Stimulated activated naive CD8-positive, alpha-beta T cell treated with anti-CD3 and anti-CD28 coated beads, Interleukin-15, Interleukin-2, amounts not matched to agents 100 U/mL and 50 U/mL, for 24 hours (primary cell): Measurements from ENCODE around the gene KRTAP10-12.

ENCODE experiments used
- ATAC-seq: fragments of 150-1000 bp; cut with Tn5 transposase; one replicate; pipeline ENCODE4 v1.10.0; 2021
- DNase-seq: peaks from one replicate; pipeline ENCODE4 v3.0.0; 2021

The KRTAP10-12 gene

DNA sequence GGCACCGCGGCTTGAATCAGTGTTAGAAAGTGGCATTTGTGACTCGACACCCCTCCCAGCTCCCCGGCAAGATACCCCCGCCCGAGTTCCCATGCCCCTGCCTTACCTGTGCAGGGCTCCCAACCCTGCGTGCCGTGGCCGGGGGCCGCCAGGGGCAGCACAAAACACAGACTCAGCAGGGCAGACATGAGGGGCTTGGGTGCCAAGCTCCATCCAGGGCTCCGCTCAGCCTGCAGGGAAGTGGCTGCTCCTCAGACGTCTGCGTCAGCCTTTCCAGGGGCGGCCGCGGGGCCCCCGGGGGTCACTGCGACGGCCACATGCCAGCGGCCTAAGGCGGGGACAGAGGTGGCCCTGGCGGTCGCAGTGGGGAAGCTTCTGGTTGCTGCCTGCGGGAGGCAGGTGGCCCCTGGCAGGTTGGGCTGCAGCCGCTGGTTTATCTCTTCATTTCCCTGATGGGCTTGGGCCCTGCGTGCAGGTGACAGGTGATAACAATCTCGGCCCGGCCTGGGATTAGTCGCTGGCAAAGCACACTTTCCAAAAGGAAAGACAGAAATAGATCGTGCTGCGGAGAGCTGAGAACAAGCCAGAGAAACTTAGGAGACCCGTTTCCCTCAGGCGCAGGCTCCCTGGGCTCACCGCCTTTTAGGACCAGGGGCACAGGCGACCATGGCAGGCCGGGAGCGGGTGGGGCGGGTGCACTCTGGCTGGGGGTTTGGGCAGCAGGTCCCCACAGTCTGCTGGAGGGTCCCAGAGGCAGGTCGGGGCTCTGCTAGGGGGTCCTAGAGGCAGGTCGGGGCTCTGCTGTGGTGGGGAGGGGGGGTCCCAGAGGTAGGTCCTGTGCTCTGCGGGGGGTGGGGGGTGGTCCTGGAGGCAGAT is 14.6 kb downstream of the KRTAP10-12 start, which contains the start of gene TSPEAR:
TSPEAR (minus strand) TSS at position 246 of the 876 bp plus-strand sequence; CDS start at position 188, 58 bp downstream.
- ATAC-seq, result no peak
- no peak for DNase-seq

DNA sequence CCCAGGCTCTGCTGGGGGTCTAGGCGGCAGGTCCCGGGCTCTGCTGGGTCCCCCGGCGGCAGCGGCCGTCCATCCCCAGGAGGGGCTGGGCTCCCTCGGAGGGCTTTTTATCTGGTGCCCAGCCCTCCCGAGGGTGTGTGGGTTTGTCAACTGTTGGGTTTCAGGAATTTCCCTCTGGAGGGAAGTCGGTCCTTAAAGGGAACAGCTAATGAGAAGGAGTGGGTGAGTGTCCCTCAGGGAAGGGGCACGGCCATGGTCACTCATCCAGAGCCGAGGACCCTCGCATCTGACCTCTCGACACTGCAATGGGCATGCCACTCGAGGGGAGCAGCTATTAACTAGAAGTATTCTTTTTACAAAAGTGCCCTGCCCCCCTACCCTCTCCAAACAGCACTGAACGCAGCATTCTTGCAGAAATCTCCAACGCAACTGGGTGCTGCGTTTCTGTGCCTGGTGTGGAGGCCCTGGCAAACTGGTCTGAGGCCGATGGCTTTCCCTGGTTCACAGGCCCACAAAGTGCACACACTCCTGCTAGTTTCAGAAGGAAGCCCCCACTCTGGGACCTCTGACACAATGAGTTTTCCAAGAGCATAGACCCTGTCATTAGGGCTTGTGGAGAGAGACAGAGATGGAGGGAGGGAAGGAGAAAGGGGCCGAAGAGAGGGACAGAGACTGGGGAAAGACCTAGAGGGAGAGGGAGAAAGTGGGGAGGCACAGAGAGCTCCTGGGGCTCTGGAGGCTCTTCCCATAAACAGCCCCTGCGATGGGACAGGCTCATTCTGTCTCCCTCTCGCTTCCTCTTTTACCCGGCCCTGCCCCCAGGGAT is 15.4 kb downstream of the KRTAP10-12 start:
- no peak for DNase-seq

DNA sequence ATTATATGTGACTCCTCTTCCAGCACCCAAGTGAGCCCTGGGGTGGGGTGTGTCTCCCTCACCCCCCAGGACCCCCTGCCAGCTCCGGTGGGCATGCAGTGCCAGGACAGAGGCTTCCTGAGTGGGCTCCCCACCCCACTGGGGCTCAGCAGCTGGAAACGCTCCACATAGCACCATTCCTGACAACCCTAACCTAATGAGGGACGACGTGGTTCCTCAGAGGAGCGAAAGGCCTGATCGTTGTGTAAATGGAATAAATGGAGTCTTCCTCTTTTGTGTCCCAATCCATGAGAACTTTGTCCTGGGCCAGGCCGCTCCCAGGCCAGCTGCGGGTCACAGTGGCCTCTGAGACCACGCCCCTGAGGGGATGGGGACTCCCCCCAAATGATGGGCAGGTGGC is 16.2 kb downstream of the KRTAP10-12 start:
- ATAC-seq (no peak), DNase-seq (no peak)

More for the DNA sequence above, 15.4 kb downstream of the KRTAP10-12 start:
- ATAC-seq, result no peak

DNA sequence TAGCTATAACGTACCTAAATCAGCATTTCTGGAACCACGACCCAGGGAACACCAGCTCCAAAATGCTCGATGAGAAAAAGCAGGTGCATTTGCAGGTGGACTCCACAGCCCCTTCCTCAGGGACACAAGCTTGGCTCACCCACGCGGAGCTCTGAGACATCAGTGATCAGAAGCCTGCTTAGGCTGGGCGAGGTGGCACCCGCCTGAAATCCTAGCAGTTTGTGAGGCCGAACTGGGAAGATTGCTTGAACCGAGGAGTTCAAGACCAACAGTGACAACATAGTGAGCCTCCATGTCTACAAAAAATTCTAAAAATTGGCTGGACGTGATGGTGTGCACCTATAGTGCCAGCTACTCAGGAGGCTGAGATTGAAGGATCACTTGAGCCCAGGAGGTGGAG is 16.9 kb downstream of the KRTAP10-12 start:
- DNase-seq (no peak), ATAC-seq (no peak)

DNA sequence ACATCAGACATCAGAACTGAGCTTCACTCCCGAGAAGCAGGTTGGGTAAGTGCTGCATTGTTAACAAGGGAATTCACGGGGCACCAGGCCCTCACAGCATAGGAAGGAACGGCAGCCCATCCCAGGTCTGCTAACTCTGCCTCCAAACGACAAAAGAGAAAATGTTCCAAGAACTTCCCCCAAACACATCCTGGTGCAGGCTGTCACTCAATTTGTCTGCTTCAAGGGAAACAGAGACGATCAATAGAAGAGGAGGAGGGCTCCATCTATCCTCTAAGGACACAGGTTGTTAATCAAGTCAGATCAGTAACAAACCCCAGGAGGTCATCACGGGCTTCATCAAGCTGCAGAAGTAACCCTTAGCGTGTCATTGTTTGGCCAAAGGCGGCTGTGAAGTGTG is 17.9 kb downstream of the KRTAP10-12 start:
- DNase-seq (no peak), ATAC-seq (no peak)

DNA sequence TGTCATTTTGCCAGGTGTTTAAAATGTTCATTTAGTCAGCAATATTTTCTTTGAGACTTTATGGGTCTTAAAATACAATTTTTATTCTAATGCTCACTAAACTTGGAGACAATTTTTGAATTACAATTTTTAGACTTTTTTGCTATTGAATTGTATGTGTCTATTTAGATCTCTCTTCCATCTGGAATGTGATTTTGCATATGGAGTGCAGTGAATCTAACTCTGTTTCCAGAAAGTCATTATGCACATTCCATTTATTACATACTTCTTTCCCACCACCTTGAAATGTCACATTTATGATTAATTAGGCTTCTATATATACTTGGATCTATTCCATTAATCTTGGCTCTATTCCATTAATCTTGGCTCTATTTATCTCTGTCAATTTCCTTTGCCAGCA is 20.0 kb downstream of the KRTAP10-12 start:
- DNase-seq (no peak), ATAC-seq (no peak)

DNA sequence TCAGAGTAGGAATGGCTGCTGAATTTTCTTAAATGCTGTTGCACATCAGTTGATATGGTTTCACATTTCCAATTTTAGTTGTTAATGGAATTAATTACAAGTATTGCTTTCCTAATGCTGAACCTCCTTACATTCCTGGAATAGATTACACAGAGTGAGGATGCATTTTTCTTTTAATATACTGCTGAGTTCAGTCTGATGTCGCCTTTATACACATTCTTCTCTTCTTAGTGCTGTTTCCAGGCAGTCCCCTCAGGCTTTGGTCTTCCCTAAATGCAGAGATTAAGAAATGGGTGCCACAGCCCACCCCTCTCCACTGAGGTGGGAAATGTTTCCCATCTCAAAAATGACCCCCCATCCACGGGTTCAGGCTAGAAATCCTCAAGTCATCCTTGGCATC is 21.1 kb downstream of the KRTAP10-12 start:
- ATAC-seq, result no peak
- DNase-seq, result no peak

DNA sequence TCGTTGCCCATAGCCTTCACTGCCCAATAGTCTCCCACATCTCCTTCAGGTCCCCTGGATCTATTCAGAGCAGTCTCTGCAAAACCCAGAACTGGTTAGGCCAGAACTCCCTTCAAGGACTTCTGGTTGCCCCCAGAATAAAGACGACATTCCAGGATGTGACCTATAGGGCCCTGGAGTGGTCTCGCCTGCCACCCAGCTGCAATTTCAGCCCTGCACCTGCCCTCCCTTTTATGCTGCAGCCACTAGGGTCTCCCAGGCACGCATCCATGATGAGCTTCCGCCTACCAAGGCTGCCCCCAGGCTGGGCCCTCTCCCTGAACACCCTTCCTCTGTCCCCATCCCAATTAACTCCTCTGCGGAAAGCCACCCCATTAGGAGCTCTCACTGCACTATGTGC is 21.6 kb downstream of the KRTAP10-12 start:
- DNase-seq, result no peak
- no peak for ATAC-seq

DNA sequence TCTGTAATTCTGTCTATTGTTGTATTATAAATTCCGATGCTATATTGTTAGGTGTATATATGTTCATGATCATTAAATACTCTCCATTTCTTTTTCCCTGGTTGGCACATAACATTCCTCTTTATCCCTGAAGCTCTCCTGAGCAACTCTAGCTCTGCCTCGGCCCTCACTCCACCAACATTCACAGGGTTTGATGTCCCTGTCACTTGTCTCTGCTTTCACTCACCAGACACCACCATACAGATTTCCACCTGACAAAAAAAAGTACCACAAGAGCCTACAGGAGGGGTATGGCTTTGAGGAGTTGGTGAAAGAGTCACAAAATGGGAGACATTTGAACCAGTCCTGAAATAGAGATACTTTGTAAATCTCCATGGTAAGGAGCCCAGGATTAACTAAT is 23.2 kb downstream of the KRTAP10-12 start:
- ATAC-seq (no peak), DNase-seq (no peak)

DNA sequence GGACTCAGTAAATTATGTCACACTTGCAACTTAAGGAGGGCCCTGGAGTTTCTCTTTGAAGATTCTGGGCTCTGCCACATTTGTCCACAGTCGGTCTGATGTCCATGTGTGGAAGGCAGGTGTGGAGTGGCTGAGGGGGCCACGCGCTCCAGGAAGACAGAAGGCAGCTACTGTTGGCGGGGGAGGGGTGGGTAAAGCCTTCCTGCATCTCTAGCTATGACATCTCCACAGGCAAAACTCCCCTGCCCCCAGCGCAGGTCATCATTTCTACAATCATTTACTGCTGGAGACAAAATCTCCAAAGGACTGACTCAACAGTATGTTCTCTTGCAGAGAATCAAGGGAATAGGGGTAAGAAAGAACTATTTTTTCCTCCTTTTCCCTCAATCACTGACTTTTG is 25.8 kb downstream of the KRTAP10-12 start:
- DNase-seq, result no peak
- no peak for ATAC-seq

DNA sequence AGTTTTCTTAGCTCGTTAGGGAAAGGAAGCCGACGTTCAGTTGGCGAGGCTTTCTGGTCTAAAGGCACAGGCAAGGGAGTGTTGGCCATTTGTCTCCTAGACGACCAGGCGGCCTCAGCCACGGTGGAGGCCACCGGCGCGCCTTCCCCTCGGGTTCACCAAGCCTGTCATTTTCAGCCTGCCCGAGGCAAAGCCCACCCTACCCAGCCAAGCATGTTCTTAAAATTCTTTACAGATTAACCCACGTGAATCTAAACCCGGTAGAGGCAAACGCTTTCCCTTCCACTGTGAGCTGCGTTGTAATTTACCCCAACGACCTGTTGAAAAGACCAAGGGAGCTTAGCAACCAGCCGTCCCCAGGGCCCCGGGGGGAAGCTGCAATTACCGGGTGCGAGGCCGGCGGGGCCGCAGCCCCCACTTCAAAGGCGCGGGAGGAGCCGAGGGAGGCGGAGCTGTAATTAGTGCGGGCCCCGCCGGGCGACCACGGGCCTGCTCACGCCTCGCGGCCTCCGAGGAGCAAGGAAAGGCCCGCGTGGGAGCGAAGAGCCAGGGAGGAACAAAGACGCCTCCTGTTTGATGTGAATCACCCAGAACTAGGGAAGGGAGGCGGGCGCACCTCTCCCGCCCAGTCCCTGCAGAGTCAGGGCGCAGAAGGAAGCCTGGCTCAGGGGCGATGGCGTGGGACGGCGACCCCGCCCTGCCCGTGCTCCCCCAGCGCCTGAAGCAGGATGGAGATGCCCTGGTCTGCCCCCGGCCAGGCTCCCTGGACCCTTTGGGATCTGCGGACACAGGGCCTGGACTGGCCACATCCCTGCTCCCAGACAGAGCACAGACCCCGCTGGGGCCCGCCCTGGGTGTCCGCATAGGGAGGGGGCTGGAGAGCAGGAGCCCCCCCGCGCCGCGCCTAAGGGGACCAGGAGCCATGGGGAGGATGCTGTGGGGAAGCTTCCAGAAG is 26.5 kb downstream of the KRTAP10-12 start:
- ATAC-seq (peak; percentile 61), DNase-seq (peak; percentile 32)

DNA sequence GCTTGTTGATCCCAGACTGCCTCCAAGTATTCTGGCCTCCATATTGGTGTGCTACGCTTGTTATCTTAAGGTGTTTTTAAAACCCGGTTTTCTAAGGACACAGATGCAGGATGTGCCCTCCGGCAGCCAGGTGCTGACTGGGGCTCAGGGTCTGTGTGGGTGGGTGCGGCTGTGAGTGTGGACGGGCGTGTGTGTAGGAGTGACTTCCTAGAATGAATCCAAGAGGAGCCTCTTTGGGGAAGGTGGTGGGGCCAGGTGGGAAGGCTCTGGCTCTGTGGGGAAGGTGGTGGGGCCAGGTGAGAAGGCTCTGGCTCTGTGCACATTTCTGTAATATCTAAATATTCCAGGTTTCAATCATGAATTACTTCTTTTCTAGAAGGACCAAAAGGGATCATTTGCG is 27.2 kb downstream of the KRTAP10-12 start:
- DNase-seq, result no peak
- ATAC-seq, result no peak

DNA sequence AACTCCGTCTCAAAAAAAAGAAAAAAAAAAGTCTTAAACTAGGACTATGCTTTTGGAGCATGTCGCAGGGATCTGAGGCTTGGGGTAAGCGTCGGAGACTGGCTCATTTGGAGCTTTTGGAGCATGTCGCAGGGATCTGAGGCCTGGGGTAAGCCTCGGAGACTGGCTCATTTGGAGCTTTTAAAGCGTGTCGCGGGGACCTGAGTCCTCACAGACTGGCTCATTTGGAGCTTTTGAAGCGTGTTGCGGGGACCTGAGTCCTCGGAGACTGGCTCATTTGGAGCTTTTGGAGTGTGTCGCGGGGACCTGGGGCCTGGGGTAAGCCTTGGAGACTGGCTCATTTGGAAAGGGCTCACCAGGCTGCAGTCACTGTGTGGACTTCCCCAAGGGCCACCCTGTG is 28.0 kb downstream of the KRTAP10-12 start:
- no peak for ATAC-seq
- no peak for DNase-seq

DNA sequence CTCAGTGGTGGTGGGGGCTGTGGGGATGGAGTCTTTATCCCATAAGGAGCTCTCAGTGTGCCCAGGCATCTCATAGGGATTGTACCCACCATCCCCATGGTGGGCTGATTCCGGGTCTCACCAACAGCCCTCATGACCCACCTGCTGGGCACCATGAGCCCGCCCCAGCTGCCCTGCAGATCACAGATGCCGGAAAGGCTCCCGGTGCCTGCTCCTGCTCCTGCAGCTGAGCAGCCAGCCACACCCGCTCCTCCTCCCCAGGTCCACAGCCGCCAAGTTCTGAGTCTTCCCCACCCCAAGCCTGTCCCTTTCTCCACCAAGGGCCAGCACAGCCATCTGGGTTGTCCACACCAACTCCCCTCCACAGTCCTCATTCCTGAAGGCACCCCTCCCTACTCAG is 29.9 kb downstream of the KRTAP10-12 start:
- DNase-seq (no peak), ATAC-seq (no peak)

DNA sequence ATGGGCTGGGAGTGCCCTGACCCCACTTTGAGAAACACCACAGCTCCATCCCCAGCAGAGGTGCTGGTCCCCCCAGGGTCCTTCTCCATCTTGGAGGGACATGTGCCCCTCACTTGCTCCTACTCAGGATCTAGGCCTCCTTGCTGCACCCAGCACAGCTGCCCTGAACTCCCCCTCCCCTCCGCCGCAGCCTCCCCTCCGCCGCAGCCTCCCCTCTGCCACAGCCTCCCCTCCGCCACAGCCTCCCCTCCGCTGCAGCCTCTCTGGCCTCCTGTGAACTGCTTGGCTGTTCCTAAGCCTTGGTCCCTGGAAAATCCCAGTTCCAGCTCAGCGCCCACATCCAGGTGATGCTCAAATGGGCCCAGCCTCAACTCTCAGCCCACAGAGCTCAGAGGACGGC is 30.3 kb downstream of the KRTAP10-12 start:
- DNase-seq (no peak), ATAC-seq (no peak)

DNA sequence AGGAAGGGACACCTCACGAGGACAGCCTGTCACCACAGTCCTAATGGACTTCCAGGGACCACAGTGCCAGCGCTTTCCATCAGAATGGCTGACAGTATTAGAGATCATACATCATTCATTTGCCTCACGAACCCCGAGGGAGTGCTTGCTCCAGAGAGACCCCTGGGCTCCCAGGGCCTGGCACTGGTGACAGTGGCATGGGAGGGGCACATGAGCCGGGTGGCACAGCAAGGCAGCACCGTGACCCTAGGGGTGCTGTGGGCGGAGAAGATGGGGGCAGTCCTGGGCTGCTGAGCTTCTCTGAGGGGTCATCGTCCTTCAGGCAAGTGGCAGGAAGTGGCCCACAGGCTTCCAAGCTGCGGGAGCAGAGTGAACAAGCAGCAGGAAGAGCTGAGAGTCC is 30.8 kb downstream of the KRTAP10-12 start:
- DNase-seq (no peak), ATAC-seq (no peak)

DNA sequence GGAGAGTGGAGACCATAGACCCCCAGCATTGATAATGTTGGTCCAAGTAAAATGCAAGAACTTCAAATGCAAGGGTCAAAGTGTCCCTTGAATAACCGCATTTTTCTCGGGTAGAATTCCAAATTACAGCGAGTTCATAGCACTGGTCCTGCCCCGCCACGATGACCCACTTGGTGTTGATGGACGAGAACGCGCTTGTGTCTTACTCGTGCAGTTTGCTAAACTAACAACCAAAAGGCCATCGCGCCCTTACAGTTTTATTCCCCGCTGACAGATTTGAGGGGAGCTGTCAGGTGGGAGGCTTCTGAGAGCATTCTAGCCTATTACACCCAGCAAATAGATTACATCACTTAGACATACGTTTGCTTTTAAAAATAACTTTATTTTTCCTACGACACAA is 31.7 kb downstream of the KRTAP10-12 start:
- DNase-seq (no peak), ATAC-seq (no peak)

DNA sequence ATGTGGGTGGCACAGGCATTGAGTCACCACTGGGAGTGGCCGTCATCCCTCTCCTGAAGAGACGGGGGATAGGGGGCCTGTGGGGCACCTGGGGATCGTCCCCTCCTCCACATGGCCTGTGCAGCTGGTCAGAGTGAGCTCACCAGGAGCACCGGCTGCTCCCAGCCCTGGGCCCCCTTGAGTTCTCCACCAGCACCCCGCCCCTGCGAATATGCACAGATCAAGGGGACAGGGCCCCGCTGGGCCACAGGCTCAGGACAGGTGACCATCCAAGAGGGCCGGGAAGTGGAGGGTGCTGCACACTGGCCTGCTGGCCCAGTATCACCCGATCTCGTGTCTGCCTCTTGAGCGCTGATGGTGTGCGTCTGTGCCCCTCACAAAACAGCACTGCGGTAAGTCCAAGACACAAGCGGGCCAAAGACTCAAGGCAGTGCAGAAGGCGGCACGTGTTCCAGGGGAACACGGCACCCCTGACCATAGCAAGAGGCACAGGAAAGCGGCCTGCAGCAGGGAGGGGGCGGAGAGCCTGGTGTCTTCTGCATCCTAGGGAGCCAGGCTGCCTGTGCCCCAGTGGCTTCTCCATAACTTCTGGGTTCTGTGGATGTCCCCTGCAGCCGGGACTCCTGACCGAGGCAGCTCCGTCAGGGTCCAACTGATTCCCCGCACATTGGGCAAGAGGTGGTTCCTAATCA is 32.5 kb downstream of the KRTAP10-12 start:
- ATAC-seq (no peak), DNase-seq (no peak)

DNA sequence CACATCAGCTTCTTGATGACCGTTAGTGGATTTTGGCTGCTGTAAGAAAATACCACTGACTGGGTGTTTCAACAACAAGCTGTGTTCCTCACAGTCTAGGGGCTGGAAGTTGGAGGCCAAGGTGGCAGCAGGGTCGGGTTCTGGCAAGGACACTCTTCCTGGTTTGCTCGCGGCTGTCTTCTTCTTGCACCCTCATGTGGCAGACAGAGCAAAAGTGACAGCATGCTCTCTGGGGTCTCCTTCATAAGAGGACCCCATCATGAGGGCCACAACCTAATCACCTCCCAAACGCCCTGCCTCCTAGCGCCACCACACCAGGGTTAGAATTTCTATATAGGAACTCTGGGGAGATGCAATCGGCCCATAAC is 33.0 kb downstream of the KRTAP10-12 start:
- no peak for DNase-seq
- ATAC-seq, result no peak

DNA sequence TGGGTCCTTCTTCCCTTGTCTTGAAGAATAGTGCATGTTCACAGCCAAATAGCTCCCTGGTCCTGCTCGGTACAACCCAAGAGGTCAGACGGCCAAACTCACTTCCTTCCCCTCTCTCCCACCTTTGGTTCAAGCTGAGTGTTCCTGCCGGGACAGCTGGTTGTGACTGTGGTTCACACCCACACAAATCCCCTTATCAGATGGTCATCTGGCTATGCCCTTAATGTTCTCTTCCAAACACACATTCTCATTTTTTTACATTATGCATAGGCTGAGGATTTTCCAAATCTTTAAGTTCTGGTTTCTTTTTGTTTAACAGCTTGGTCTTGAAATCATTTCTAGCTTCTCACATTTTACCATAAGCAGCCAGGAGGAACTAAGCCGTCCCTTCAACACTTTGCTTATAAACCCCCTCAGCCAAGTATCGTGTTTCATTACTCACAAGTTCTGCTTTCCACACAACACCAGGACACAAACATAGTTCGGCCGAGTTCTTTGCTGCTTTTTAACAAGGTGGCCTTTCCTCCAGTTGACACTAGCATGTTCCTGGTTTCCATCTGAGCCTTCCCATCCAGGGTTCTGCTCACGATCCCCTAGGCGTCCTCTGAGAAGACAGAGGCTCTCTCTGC is 34.1 kb downstream of the KRTAP10-12 start:
- ATAC-seq (no peak), DNase-seq (no peak)

DNA sequence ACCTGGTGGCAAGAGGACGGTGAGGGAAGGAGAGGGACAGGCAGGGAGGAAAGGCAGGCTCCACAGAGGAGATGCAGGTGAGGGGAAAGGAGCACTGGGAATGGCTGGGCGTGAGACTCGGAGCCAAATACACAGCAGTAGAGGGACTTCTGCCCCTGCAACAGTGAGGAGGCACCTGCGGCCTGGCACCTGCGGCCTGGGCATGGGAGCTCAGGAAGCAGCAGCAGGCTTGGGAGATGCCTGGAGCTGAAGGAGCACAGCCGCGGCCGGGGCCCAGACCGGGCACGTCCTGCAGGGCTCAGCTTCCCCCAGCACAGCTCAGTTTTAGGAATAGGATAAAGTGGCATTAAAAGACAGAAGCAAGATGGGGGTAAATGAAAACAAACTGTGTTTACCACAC is 35.3 kb downstream of the KRTAP10-12 start:
- DNase-seq, result no peak
- ATAC-seq, result no peak
